Heart left ventricle (tissue), 13 donors: ENCODE measurements around the gene TPD52L1.

Source experiments
- CTCF ChIP-seq, 12 donors: fragments of 200-600 bp; sonication (generic) in 4 of 12; IDR thresholded peaks; one replicate each; pipeline versions ENCODE4 v1.5.0 to v1.8.0; 2018 to 2022; ENCODE audit warnings: antibody characterized with exemption in 12 of 12, mild to moderate bottlenecking in 5 of 12
- POLR2A ChIP-seq, 2 donors: fragments of 450-650 bp; IDR thresholded peaks; one replicate each; pipeline ENCODE4 v1.6.1; 2017; ENCODE audit warnings: antibody characterized with exemption in 2 of 2, mild to moderate bottlenecking in 2 of 2, moderate library complexity in 2 of 2
- donor health status: ischemic (EF 13 %, LVEDD 7.1; RV severe dilation, severe dysfunction).
- donor health status: DM: no; HTN: yes; CAD: no.
- donor health status: DM: no; HTN: no; CAD: no.
- donor health status: ischemic (EF 25% LVEDD 6.9; RV normal size, moderate dysfunction).
- donor health status: ischemic (EF 25% LVEDD 5.7; RV mildly dilated, moderate dysfunction).
- donor health status: ischemic (EF 35%, LVEDD 5.7; RV mildly dilated, moderate dysfunction).
- donor health status: nonischemic (EF 11% LVEDD 7.7; RV severe dilation, severe dysfunction).
- donor health status: DM: yes; HTN: yes; CAD: no.
- donor health status: PGD.
- donor health status: ischemic (EF 29% LVEDD 5.4; RV normal size, mild dysfunction).
- donor health status: nonischemic (EF 23%, LVEDD 6.1; RV moderate dilation, normal function).

- TF ChIP-seq POLR2A (IDR thresholded peaks at IDR 0.05): no peak
- no peak for TF ChIP-seq CTCF (IDR thresholded peaks at IDR 0.05)
Observed at GRCh38 chr6:125210667-125211066, 57.1 kb downstream of the TPD52L1 start.
